ENCODE results near the gene AMPH.

DNA sequence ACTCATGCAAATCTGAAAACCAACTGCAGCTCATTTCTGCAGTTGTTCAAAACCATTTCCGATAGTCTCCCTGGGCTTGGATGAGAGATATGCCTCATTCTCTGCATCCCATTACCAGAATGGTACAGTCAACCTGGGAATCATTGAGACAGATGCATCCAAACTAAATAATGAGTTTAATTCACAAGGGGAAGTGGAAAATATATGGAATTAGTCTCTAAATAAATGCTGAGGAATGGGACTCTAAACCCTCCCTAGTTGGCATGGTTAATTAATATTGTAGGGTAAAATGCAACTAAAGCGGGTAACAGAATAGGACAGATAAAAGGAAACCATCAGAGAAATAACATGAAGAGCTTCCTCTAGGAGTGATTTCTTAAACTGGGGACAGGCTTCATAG, 118.9 kb downstream of the AMPH start:
- TF ChIP-seq, protein P1, sequence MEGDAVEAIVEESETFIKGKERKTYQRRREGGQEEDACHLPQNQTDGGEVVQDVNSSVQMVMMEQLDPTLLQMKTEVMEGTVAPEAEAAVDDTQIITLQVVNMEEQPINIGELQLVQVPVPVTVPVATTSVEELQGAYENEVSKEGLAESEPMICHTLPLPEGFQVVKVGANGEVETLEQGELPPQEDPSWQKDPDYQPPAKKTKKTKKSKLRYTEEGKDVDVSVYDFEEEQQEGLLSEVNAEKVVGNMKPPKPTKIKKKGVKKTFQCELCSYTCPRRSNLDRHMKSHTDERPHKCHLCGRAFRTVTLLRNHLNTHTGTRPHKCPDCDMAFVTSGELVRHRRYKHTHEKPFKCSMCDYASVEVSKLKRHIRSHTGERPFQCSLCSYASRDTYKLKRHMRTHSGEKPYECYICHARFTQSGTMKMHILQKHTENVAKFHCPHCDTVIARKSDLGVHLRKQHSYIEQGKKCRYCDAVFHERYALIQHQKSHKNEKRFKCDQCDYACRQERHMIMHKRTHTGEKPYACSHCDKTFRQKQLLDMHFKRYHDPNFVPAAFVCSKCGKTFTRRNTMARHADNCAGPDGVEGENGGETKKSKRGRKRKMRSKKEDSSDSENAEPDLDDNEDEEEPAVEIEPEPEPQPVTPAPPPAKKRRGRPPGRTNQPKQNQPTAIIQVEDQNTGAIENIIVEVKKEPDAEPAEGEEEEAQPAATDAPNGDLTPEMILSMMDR (optimal IDR thresholded peaks at IDR 0.05 in 1 of 3, IDR thresholded peaks at IDR 0.05 in 1 of 3, conservative IDR thresholded peaks at IDR 0.05 in 1 of 3; ENCODE audit: extremely low read depth in 1 of 3, insufficient read depth in 2 of 3, low read length in 3 of 3) = no peak
- TF ChIP-seq EZH2 (IDR thresholded peaks at IDR 0.05; ENCODE audit: low read length) = no peak
